Mononuclear cell (primary cell): Measurements from ENCODE around the gene CIB4. TPM values are rescaled to one million over a fixed set of nuclear protein-coding genes. Genes with fewer than 3 reads are reported as not detected.

Experiments used
- H3K27me3 ChIP-seq: 2 replicates; pipeline ENCODE4 v1.6.0; 2011; ENCODE audit warnings: low read length, control low read depth; ENCODE audit not compliant: insufficient read depth
- H3K4me1 ChIP-seq: 2 replicates; pipeline ENCODE4 v1.5.1; 2011; ENCODE audit warnings: mild to moderate bottlenecking, low read length, control low read depth; ENCODE audit not compliant: insufficient read depth
- H3K4me3 ChIP-seq: 2 replicates; pipeline ENCODE4 v1.5.1; 2011; ENCODE audit warnings: mild to moderate bottlenecking, low read length, moderate library complexity
- H3K9me3 ChIP-seq: 2 replicates; pipeline ENCODE4 v1.5.1; 2011; ENCODE audit warnings: low read depth, mild to moderate bottlenecking, control low read depth, low read length
- total RNA-seq: library from RNA; depleted of rRNA; stranded (reverse); fragments of >200 nt; gene quantifications from one replicate; pipeline ENCODE4 v1.2.3, GENCODE V29; 2012

The CIB4 gene
- not detected for total RNA-seq

GRCh38 chr2:26640781-26641564 lies at the start of gene CIB4:
CIB4 (minus strand) TSS chr2:26641366; CDS start chr2:26641314, 52 bp downstream.
- Histone ChIP-seq H3K4me1 (no peaks in the 10 kb centered on the region), H3K27me3 (peaks cover 6% of the 10 kb centered on the region), H3K4me3 (no peak within 1 kb of the TSS), H3K9me3 (no peaks in the 10 kb centered on the region)

DNA sequence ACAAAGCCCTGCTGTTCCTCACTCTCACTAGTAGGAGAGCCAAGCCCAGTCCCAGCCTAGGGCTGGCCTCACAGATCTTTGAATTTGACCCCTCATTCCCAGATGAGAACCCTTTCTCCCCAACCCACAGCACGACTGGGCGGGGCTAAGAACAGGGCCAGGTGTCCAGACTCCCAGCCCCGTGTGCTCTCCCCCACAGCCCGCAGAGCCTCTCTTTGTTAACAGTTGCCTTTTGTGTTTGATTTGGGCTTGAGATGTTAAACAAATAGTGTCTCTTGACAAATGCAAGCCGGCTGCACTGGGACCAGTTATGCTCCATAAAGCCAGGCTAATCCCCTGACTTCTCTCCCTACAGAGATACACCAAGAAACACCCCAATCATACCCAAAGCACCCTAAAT lies 46.6 kb upstream of the CIB4 start:
- H3K4me1 ChIP-seq = no peaks in the 10 kb centered on the region
- H3K9me3 ChIP-seq = no peaks in the 10 kb centered on the region
- peaks cover 18% of the 10 kb centered on the region for H3K27me3 ChIP-seq
- no peak overlapping the region for H3K4me3 ChIP-seq

DNA sequence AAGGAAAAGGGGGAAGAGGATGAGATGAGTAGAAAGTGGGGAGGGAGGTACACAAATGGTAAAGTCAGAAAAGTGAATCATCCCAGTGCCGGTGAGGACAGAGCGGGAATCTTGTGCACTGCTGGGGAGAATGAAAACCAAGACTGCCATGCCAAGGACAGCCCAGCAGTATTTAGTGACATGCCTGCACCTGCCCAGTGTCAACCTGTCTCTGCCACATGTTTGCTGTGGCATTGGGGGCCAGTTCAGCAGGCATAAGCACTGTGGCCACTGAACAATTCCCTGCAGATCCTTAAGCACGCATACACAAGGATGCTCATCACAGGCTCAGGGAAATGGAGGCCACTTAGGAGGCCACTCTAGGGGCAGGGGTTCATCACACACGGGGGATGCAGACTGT lies 46.2 kb upstream of the CIB4 start:
- Histone ChIP-seq H3K4me1 (no peaks in the 10 kb centered on the region), H3K4me3 (no peak overlapping the region), H3K9me3 (no peaks in the 10 kb centered on the region), H3K27me3 (peaks cover 18% of the 10 kb centered on the region)

GRCh38 chr2:26685989-26686839 lies 45.0 kb upstream of the CIB4 start:
- Histone ChIP-seq H3K27me3 (peaks cover 8% of the 10 kb centered on the region), H3K4me3 (no peak overlapping the region), H3K9me3 (no peaks in the 10 kb centered on the region), H3K4me1 (no peaks in the 10 kb centered on the region)

DNA sequence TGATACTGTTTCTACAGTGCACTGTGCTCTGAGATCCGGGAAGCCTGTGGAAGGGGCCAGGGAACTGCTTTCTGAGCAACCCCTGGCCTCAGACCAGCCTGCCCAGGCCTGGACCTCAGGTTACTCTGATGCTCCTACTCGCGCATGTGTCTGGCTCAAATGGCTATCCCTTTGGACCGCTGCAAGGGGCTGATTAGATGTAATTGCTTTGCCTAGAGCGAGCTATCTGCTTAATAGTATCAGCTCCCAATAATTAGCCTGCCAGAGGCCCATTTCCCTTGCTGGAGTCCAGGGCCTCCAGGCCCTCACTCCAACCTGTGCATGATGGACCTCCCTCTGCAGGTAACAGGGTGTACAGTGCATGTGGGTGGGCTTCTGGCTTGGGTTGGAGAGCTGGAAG lies 44.2 kb upstream of the CIB4 start:
- Histone ChIP-seq H3K4me3 (no peak overlapping the region), H3K27me3 (peaks cover 3% of the 10 kb centered on the region), H3K9me3 (no peaks in the 10 kb centered on the region), H3K4me1 (no peaks in the 10 kb centered on the region)

DNA sequence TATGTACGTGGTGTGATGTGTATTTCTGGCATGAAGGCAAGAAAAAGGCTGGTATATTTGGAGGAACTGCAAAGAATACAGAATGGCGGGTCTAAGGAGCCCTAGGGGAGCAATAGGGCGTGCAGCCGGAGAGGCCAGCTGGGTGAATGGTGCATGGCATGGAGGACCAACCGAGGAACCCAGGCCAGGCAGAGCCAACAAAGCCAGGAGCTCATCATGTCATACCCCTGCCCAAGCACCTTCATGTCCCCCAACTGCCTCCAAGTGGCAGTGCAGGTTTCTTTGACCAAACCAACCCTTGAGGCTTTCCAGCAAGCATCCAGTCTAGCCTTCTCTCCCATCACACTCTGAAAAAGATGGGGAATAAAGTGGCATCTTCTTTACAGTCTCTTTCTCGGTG lies 42.4 kb upstream of the CIB4 start:
- no peaks in the 10 kb centered on the region for H3K9me3 ChIP-seq
- no peaks in the 10 kb centered on the region for H3K4me1 ChIP-seq
- H3K27me3 ChIP-seq = no peaks in the 10 kb centered on the region
- H3K4me3 ChIP-seq = no peak overlapping the region

DNA sequence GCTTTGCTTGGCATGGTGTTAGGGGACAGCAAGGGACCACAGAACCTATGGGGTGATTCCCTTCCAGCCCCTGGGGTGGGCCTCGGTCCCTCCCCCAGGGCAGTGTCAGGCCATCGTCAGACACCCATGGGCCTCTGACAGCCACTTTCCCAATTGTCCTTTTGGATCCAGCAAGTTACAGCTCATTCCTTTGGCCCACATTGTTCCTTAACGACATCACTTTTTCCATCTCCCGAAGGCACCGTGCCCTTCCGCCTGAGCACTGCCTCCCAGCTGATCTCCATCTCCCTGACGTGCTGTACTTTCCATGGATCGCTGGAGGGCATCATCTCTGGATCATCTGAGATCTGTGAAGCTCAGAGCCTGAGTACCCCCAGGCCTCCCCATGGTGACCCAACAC lies 41.0 kb upstream of the CIB4 start:
- H3K4me3 ChIP-seq = no peak overlapping the region
- H3K9me3 ChIP-seq = no peaks in the 10 kb centered on the region
- H3K4me1 ChIP-seq = no peaks in the 10 kb centered on the region
- no peaks in the 10 kb centered on the region for H3K27me3 ChIP-seq

GRCh38 chr2:26681656-26682055 lies 40.5 kb upstream of the CIB4 start:
- Histone ChIP-seq H3K27me3 (no peaks in the 10 kb centered on the region), H3K4me1 (no peaks in the 10 kb centered on the region), H3K9me3 (no peaks in the 10 kb centered on the region), H3K4me3 (no peak overlapping the region)

- Histone ChIP-seq H3K4me3 (no peak overlapping the region), H3K4me1 (no peaks in the 10 kb centered on the region), H3K27me3 (no peaks in the 10 kb centered on the region), H3K9me3 (no peaks in the 10 kb centered on the region)
These were observed 38.7 kb upstream of the CIB4 start for GRCh38 chr2:26679867-26680266.

DNA sequence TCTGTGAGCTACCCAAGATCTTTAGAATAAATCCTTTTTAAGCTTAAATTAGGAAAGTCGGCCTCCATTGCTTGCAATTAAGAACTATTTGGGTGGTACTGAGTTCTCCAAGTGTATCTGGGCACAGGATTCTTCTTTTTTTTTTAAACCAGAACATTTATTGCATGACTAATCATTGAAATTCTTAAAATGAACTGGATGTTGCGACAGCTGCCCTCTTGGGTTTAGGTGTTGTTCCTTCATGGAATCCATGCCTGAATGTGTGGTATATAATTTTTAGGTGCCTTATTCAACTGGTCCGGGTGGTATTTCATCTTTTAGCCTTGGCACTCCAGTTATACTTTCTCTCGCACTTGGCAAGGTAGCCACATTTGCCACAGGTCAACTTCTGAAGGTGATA lies 36.9 kb upstream of the CIB4 start:
- H3K27me3 ChIP-seq = no peaks in the 10 kb centered on the region
- H3K9me3 ChIP-seq = no peaks in the 10 kb centered on the region
- no peak overlapping the region for H3K4me3 ChIP-seq
- no peaks in the 10 kb centered on the region for H3K4me1 ChIP-seq

DNA sequence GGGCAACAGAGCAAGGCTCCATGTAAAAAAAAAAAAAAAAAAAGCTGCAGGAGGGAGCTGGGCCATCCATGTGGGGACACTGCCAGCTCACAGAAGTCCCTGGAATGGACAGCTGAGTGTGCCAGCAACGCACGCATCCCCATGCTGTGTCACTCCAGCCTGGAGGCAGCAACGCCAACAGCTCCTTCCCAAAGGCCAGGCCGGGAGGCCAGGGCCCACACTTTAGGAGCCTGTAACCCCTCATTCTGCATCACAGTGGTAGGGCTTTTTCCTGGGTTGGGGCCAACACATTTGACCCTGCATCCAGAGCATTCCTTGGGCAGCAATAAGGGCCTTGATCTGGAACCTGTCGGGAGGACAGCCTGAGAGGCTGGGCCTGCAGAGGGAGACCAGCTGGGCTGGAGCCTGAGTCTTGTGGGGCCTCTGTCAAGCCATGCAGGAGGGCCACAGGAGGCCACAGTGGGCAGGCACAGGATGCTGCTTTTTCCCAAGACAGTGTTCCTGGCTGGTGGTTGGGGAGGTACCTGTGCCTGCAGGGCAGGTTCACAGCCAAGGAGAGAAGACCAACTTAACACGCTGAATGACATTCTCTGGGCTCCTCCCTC lies 34.6 kb upstream of the CIB4 start:
- Histone ChIP-seq H3K27me3 (no peaks in the 10 kb centered on the region), H3K4me1 (no peaks in the 10 kb centered on the region), H3K4me3 (no peak overlapping the region), H3K9me3 (no peaks in the 10 kb centered on the region)

DNA sequence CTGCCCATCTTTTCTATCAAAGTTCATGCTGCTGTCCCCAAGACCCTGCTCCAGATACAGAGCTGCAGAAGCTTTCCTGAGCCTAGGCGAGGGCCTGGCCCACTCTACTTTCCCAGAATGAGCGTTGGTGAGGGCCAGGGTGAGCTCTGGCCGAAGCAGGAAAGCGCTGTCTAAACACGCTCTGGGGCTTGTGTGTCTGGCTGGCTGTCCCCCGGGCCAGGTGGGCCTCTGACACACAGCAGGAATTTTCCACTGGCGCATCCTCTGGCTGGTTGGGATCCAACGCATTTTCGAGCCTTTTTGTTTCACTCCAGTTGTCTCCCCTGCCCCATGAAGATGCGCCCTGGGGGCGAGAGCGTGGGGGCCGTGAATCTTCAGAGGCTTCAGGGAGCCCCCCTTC lies 33.6 kb upstream of the CIB4 start:
- Histone ChIP-seq H3K4me1 (no peaks in the 10 kb centered on the region), H3K9me3 (no peaks in the 10 kb centered on the region), H3K27me3 (no peaks in the 10 kb centered on the region), H3K4me3 (no peak overlapping the region)

DNA sequence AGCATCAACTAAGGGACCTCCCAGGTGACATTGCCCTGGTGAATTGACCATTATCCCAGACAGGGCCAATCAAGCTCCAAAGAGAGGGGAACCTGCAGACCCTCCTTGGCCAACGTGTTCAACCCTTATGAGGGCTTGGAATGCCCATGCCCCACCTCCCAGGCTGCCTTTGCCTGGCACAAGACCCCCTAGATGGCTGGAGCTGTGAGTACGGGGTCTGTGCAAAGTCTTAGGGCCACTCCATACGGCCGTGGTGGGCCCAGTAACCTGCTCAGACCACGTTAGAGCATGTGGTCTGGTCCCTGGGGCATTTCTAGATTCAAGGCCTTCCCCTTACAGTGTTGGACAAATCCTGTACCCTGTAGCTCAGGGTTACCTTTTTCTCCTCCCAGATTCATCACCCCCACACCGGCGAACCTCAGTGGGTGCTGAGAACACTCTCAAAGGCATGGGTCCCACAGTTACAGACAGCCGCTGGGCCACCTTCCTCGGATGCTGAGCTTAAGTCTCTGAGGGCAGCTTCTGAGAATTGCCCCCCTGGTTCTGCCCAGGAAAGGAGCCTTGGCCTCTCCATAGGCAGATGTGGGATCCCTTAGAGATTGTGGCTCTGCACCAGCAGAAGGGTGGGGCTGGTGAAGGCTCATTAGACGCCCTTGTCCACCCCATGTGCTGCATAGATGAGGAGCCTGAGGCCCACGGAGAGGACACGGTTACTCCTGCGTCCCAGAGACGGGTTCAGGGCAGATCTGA lies 33.0 kb upstream of the CIB4 start:
- H3K27me3 ChIP-seq = no peaks in the 10 kb centered on the region
- no peaks in the 10 kb centered on the region for H3K9me3 ChIP-seq
- H3K4me3 ChIP-seq = no peak overlapping the region
- H3K4me1 ChIP-seq = no peaks in the 10 kb centered on the region

GRCh38 chr2:26672818-26673393 lies 31.7 kb upstream of the CIB4 start:
- H3K27me3 ChIP-seq = no peaks in the 10 kb centered on the region
- H3K4me1 ChIP-seq = no peaks in the 10 kb centered on the region
- no peaks in the 10 kb centered on the region for H3K9me3 ChIP-seq
- no peak overlapping the region for H3K4me3 ChIP-seq
